GM18499 (cell line): ENCODE data around the gene MX1.

ENCODE experiments used
- ATAC-seq: cut with Tn5 transposase; IDR thresholded peaks from one replicate; pipeline ENCODE4 v1.9.1; 2021; ENCODE audit warnings: moderate number of reproducible peaks; ENCODE audit not compliant: insufficient read depth, unreplicated experiment

MX1 gene

GRCh38 chr21:41453198-41453597 lies 27.2 kb downstream of the MX1 start:
- no peak for ATAC-seq

GRCh38 chr21:41453761-41454160 lies 27.7 kb downstream of the MX1 start:
- ATAC-seq: no peak

- no peak for ATAC-seq
These were observed 32.1 kb downstream of the MX1 start for GRCh38 chr21:41458121-41458520.

GRCh38 chr21:41458559-41458958 lies 32.5 kb downstream of the MX1 start:
- no peak for ATAC-seq

GRCh38 chr21:41459884-41460534 lies 34.0 kb downstream of the MX1 start:
- ATAC-seq: no peak

GRCh38 chr21:41460578-41461527 lies 34.8 kb downstream of the MX1 start:
- no peak for ATAC-seq

- no peak for ATAC-seq
These were observed 39.2 kb downstream of the MX1 start for GRCh38 chr21:41465176-41465781.

GRCh38 chr21:41466024-41466820 lies 40.2 kb downstream of the MX1 start:
- ATAC-seq: no peak

- no peak for ATAC-seq
These were observed 44.0 kb downstream of the MX1 start for GRCh38 chr21:41470054-41470453.

GRCh38 chr21:41472753-41473548 lies 46.9 kb downstream of the MX1 start:
- no peak for ATAC-seq

GRCh38 chr21:41475714-41476420 lies 49.8 kb downstream of the MX1 start:
- ATAC-seq: no peak

GRCh38 chr21:41477641-41478318 lies 51.7 kb downstream of the MX1 start:
- ATAC-seq: no peak

- ATAC-seq: no peak
These were observed 52.5 kb downstream of the MX1 start for GRCh38 chr21:41478319-41479177.

GRCh38 chr21:41479686-41480085 lies 53.6 kb downstream of the MX1 start:
- ATAC-seq: no peak

GRCh38 chr21:41480086-41480690 lies 54.1 kb downstream of the MX1 start:
- ATAC-seq: no peak

- no peak for ATAC-seq
These were observed 55.2 kb downstream of the MX1 start for GRCh38 chr21:41481191-41481590.

- no peak for ATAC-seq
These were observed 56.3 kb downstream of the MX1 start for GRCh38 chr21:41482301-41482700.
